CD4-positive, alpha-beta T cell treated with Interleukin-1 beta for 1 hour (primary cell): ENCODE results near the gene ITGB5.

Source experiments
- DNase-seq, 2 donors: peaks; one replicate each; pipeline ENCODE4 v3.0.0-alpha.2; 2020 to 2022

The ITGB5 gene

DNA sequence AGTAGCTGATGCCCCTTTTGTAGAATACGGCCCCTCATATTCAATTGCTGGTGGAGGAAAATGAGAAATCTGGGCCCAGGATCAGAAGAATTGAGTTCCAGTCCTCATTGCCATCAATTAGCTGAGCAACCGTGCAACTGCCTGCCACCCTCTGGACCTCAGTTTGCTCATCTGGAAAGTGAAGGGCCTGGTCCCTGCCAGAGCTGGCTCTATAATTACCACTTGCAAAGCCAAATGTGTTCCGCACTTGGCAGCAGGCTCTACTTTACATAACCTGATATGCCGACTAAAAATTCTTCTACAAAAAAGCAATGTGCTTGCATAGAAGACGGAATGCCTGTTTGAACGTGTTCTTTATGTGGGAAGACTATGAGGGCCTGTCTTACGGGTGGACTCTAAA is 8.6 kb upstream of the ITGB5 start:
- DNase-seq = no peak

DNA sequence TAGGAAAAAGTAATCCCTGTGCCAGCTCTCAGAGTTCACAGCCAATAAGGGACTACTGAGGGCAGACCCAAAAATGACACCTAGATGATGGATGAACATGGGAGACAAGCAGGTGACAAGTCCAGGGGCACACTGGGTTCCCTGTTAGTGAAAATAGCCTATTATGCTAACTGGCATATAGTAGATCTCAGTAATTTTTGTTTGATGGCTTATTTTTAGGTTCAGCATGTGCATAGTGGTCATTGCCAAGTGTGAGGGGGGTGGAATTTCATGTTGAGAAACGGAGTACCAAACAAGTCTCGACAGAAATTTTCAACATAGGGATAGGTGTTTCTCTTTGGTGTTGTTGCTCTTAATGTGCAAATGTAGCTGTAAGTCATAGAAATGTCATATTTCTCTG is 6.4 kb upstream of the ITGB5 start:
- no peak for DNase-seq

DNA sequence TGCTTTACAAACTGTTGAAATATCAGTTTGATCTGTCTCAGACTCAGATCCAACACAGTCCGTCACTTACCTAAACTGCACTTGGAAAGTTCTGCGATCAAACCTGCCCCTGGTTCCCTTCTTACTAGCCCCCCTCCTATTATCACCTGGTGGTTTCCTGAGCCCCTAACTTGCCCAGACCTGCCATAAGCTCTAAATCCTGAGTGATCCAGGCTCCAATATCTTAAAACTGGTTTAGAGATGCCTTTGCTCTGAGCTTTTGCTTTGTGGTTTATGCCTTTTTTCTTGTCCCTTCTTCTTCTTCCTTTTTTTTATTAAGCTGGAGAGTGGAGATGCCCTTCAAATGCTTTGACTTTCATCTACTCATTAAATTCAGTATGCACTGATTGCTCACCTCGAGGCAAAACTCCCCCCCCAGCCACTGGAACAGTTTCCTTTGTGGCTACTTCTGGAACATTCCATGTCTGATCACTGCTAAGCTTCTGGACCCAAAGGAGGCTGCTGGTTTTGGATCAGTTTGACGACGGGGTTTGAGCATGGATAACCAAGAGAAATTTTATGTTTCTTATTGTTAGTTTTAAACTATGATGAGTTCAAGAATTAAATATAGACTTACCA is 3.5 kb upstream of the ITGB5 start:
- no peak for DNase-seq

- no peak for DNase-seq
Measured at GRCh38 chr3:124888482-124889441, 1.6 kb upstream of the ITGB5 start.

GRCh38 chr3:124887932-124888298 is 750 bp upstream of the ITGB5 start:
- DNase-seq = no peak

- no peak for DNase-seq
Measured at GRCh38 chr3:124886168-124887056, 753 bp downstream of the ITGB5 start.

DNA sequence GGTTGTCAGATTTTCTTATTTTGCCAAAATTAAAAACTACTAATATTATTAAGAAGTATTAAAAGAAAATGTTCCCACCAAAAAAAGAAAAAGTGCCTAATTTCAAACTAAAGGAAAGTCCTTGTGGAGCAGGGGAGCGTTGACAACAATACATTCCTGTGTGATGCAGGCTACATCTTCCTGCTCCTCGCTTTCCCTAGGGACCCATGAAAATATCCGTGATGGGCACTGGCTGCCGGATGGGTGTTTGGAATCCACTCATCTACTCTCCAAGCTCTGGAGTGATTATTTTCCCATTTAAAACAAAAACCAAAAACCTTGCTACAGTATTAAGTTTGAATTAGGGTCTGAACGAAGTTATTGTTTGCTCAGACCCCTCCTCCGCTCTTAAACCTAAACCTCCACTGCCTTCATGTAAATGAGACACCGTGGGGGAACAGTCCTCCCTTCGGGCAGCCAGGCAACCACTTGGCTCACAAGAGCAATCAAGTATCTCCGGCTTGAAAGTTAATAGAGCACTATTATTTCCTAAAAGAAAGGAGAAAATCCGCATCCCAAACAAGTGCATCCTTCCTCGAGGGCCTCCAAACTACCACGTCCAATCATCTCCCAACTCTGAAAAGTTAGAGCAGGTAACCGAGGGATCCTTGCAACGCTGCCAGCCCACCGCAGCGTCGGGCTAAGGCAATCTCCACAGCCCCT is 1.5 kb downstream of the ITGB5 start:
- no peak for DNase-seq

GRCh38 chr3:124884474-124885101 is 2.6 kb downstream of the ITGB5 start:
- no peak for DNase-seq

- no peak for DNase-seq
Measured at GRCh38 chr3:124883766-124884473, 3.2 kb downstream of the ITGB5 start.

DNA sequence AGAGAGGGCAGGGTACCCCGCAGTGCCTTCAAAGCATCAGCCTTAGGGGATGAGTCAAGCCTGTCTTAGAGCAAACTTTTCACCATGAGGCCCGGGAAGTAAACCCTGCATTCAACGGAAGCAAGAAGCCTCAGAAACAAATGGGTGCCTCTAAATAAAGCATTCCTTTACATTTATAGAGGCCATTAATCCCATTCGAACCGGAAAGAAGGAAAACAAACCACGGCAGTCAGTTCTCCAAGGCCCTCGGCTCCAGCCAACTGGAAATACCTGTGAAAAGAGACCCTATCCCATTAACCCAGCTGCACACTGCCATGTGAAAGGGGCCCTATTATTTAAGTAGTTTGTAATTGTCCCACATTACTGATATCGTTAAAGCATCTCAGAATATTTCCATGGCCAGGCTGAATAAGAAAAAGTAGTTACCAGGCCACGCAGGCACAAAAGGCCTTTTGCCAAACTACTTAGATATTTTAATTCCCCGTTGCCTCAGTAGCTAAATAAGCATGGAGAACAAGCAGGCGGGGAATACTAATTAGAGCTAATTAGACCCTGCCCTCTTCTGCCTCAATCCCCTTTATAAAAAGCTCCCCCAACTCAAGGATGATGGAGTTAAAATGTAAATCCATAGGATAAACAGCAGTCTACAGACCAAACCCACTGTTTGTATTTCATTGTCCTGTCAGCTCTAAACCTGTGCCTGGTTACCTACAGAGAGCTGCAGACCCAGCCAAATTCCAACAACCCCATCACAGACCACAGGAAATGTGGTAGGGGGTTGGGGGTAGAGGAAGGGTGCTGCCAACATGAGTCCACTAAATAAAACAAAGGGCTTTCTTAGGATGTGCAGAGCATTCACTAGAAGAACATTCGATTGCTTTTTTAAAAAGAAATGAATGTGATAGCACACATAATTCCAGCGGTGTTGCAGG is 4.1 kb downstream of the ITGB5 start:
- no peak for DNase-seq

DNA sequence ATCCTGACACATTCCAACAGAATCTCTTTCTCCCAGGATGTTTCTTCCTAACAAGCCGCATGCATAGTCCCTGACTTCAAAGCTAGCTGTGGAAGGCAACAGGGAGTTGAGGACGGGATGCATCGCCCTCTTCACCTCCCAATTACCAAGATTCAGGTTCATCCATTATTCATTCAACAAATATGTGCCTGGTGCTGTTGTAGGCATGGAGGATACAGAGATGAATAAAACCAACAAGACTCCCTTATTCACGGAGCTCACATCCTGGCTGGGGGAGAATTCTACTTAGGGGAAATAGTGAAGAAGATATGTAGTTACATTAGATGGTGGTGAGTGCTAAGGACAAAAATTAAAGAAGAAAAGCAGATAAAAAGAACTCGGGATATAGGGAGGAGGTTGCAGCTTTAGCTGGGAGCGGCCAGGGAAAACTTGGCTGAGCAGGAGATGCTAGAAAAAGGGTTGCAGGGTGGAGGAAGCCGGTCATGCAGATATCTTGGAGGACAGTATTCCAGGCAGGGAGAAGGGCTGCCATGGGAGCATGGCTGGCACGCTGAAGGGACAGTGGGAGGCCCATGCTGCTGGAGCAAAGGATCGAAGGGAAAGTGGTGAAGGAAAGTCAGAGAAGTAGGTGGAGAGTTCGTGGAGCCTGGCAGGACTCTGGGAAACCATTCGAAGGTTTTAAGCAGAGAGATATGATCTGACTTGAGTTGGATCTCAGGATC is 5.0 kb downstream of the ITGB5 start:
- DNase-seq = no peak

- no peak for DNase-seq
Measured at GRCh38 chr3:124879337-124879680, 7.9 kb downstream of the ITGB5 start.

- no peak for DNase-seq
Measured at GRCh38 chr3:124878561-124879336, 8.4 kb downstream of the ITGB5 start.

GRCh38 chr3:124877674-124878073 is 9.5 kb downstream of the ITGB5 start:
- no peak for DNase-seq

GRCh38 chr3:124876401-124876878 is 10.7 kb downstream of the ITGB5 start:
- no peak for DNase-seq

DNA sequence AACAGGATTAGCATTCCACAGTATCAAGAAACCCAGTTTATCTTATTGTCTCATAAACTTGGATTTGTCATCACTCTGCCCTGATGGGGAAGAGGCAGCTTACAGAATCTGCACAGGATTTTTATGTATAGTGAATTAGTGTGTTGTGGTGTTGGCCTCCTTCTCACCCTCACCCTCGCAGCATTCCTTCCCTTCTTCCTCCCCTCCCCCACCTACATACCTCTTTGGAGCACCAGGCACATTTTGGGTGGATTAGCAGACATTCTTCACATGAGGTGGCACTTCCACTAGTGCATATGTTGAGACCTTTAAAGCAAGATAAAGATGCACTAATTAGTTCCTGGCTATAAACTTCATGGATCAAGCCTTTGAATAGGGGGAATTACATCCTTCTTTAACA is 13.9 kb downstream of the ITGB5 start:
- DNase-seq = no peak

- no peak for DNase-seq
Measured at GRCh38 chr3:124867511-124867910, 19.7 kb downstream of the ITGB5 start.

DNA sequence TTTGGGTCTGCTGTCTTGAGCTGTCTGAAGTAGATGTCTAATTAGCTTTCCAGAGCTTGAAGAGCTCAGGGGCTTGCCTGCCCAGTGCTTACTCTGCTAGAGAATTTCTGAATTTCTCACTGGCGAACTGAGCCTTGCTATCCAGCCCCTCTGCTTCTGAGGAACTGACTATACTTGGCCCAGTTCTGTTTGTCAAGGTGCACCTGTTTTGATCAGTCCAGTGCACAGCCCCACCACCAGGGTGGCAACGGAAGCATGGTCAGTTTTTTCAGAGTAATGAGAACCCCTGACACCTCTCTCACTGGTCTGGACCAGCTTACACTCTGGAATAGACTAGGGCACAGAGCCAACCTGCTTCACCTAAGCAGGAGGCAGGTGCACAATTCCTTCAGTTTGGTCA is 25.2 kb downstream of the ITGB5 start:
- DNase-seq = no peak

DNA sequence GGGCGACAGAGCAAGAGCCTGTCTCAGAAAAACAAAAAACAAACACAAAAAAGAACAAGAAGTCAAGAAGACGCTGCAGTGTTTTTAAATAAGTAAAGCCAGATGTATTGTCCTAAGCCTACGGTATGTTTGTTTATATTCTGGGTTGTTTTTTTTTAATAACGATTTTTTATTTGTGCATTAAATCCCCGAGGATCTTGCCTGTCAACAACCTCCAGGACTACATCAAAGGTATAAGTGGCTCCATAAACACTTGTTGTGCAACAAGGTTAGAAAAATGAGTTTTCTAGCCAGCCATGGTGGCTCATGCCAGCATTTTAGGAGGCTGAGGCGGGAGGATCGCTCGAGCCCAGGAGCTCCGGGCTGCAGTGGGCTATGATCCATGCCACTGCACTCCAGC is 26.1 kb downstream of the ITGB5 start:
- DNase-seq = no peak
